Ovary (tissue), 3 donors: ENCODE data around the gene MYH8.

Source experiments
- EP300 ChIP-seq: sonication (generic); formaldehyde crosslinking; IDR thresholded peaks from one replicate; pipeline ENCODE4 v1.6.1; 2017; ENCODE audit warnings: antibody characterized with exemption
- POLR2A ChIP-seq: fragments of 450-650 bp; IDR thresholded peaks from one replicate; pipeline ENCODE4 v1.6.1; 2017; ENCODE audit warnings: antibody characterized with exemption, mild to moderate bottlenecking, moderate library complexity
- TF ChIP-seq, protein P1 (sequence below), 3 donors: fragments of 450-650 bp in 2 of 3; fragments of 200-600 bp in 1 of 3; IDR thresholded peaks; one replicate each; pipeline versions ENCODE4 v1.5.1 to v1.8.0; 2016 to 2022; ENCODE audit warnings: antibody characterized with exemption in 3 of 3, mild to moderate bottlenecking in 1 of 3
- donor health status: DM: no; HTN: no; CAD: no.

DNA sequence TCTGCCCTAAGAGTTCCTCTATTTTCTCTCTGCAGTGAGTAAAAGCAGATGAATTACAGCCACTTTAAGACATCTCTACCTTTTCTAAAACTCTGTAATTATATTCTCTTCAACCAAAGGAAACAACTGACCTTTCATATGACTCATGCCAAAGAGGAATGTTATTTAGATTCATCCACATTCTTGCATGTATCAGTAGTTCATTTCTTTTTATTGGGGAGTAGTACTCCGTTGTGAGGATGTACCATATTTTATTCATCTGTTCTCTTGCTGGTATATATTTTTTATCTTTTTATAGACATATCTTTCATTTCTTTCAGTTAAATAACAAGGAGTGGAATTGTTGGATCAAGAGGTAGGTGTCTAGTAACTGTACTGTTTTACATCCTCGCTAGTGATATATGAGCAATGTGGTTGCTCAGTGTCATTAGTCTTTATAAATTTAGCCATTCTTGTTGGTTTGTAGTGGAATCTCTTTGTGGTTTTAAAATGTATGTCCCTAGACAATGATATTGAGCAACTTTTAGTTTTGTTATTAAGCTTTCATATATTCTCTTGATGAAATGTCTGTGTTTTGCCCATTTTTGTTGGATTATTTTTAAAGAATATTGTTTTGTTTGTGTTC, 7.8 kb upstream of the MYH8 start:
- TF ChIP-seq, protein P1, sequence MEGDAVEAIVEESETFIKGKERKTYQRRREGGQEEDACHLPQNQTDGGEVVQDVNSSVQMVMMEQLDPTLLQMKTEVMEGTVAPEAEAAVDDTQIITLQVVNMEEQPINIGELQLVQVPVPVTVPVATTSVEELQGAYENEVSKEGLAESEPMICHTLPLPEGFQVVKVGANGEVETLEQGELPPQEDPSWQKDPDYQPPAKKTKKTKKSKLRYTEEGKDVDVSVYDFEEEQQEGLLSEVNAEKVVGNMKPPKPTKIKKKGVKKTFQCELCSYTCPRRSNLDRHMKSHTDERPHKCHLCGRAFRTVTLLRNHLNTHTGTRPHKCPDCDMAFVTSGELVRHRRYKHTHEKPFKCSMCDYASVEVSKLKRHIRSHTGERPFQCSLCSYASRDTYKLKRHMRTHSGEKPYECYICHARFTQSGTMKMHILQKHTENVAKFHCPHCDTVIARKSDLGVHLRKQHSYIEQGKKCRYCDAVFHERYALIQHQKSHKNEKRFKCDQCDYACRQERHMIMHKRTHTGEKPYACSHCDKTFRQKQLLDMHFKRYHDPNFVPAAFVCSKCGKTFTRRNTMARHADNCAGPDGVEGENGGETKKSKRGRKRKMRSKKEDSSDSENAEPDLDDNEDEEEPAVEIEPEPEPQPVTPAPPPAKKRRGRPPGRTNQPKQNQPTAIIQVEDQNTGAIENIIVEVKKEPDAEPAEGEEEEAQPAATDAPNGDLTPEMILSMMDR (IDR thresholded peaks at IDR 0.05) = no peak
- no peak for TF ChIP-seq POLR2A
- no peak for TF ChIP-seq EP300
